ENCODE results near the gene COL9A2.

Gene COL9A2

GRCh38 chr1:40301541-40302299 lies 15.4 kb downstream of the COL9A2 start:
- DNase-seq: no peak

DNA sequence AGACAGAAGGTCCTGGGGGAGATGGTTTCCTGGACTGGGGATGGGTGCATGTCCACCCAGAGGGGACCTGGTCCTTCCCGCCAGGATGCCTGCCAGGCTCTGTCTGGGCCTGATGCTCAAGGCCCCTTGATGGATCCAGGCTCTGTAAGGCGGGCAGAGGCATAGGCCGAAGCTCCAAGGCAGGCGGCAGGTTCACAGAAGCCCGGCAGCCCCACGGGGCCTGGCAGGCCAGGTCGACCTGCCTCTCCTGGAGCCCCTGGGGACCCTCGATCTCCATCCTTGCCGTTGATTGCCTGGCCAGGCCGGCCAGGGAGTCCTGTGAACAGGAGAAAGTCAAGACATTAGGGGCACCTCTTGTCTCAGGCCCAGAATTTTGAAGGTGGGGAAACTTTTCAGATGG lies 16.0 kb downstream of the COL9A2 start:
- DNase-seq: no peak

- DNase-seq: no peak
Measured at GRCh38 chr1:40300651-40301050, 16.4 kb downstream of the COL9A2 start.

DNA sequence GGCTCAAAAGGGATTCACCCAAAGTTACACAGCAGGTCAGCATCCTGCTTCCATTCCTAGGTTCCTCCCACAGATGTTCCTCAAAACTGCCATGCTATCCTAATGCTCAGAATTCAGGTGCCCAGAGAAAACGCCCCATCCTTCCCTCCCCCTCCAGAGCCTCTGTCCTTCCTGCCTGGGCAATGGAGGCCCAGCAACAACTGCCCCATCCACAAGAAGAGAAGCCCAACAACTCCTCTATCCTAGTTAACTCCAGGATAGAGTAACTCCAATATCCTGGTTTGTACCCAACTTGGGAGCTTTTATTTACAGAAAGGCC lies 16.9 kb downstream of the COL9A2 start:
- no peak for DNase-seq

DNA sequence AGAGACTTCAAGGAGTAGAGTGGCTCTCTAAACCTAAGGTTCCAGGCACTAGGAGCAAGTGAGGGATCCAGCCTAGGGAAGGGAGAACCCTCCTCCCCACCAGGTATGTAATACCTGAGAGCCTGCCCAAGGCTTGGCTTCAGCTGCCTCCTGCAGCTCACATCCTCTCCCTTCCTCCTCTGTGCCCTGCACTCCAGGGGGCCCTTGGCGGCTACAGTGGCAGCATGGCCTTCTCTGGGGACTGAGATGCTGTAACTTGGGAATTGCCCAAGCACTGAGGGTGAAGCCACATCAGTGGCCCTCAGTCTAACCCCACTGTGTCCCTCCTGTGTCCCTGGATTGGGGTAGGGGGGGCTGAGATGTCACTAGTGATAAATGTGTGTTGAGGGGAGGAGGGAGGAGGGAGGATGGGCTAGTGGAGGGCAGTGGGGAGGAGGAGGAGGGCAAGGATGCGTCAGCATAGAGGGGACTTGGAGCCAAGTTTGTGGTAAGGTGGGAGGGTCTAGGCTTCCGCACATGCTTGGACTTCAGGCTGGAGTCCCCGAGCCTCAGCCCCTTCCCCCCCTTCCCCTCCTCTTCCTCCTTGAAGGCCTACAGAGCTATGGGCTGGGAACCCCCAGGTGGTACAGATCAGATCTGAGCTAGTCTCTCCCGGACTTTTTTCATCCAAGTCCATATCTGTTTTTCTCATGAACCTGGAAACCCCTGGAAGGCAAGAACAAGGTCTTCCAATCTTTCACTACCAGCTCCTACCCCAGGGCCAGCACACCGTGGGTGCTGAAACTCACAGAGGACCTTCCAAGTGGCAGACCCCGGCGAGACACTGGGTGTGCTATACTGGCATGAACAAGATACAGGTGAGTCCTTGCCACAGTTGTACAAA lies 17.5 kb downstream of the COL9A2 start:
- DNase-seq: no peak

- no peak for DNase-seq
Measured at GRCh38 chr1:40291293-40291692, 25.8 kb downstream of the COL9A2 start.

DNA sequence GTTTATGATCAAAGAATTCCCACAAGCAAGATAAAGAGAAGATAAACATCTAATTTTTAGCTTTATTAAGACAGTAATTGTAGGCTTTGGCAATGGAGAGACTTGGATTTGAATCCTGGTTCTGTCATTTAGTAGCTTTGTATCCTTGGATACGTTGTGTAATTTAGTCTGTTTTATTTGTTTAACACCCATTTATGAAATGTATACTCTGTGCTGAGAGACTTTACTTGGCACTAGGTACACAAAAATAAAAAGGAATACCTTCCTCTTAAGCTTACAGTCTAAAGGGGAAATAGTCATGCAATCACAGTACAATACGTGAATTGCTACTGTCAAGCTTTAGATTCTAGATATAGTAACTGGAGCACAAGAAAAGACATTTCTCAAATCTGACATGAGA lies 35.2 kb downstream of the COL9A2 start:
- no peak for DNase-seq

DNA sequence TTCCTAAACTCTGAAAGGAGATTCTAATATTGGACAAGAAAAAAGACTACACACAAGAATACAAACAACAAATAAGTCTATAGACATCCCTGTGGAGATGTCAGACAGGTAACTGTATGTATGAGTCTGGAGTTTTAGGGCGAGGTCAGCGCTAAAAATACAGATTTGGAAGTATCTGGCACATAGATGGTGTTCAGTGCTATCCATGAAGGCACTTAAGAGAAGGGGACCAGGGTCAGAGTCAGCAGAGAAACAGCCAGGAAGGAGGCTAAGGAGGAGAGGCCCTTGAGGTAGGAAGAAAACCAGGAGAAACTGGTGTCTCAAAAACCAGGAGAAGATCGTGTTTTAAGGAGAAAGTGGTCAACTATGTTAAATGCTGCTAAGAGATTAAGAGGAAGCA lies 41.0 kb downstream of the COL9A2 start:
- DNase-seq: no peak

GRCh38 chr1:40274331-40274730 lies 42.8 kb downstream of the COL9A2 start:
- DNase-seq: no peak

GRCh38 chr1:40273547-40274166 lies 43.4 kb downstream of the COL9A2 start:
- DNase-seq: no peak

DNA sequence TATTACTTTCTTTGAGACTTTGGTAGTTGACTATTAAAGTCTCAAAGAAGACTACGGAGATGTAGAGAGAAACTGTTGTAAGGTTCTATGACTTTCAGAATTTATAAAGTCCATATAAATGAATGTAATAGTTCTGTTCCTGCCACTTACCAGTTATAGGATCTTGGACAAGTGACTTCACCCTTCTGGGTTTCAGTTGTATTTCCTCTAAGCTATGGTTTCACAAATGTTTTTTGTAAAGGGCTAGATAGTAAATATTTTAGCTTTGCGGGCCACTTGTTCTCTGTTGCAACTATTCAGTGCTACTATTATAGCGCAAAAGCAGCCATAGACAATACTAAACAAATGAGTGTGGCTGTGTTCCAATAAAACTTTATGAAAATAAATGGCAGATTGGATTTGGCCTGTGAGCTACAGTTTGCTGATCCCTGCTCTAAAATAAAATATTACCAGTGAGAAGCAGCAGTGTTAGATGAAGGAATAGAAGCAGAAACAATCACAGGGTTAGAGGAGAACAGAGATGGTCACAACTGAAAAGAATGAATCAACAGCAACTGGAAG lies 44.4 kb downstream of the COL9A2 start:
- no peak for DNase-seq

DNA sequence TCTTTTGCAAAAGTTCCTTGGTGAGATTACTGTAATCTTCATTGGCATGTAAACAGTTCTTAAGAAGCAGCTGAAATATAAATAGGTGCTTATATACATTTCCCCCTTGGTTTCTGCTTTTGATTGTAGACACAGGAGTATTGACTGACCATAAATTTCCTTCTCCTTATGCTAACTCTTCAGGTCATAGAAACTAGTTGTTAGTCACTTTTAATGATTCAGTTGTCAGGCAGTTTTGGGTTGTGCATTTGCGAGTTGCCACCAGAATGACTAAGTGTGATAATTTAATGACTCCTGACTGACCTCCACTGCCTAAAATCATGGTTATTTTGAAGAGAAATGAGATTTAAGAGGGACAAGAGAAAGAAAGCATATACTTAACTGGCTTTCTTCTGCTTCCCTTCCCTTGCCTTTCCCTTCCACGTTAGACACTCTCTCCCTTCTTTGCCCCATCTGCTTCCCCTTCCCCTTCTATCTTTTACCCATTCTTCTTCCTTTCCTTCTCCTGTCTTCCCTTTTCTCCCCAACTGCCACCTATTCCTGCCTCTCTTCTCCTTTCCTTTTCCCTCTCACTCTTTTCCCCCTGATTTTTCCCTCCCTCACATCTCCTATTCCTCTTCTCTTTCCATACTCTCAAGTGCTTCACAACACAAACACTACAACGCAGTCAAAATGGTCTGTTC lies 46.8 kb downstream of the COL9A2 start:
- no peak for DNase-seq

DNA sequence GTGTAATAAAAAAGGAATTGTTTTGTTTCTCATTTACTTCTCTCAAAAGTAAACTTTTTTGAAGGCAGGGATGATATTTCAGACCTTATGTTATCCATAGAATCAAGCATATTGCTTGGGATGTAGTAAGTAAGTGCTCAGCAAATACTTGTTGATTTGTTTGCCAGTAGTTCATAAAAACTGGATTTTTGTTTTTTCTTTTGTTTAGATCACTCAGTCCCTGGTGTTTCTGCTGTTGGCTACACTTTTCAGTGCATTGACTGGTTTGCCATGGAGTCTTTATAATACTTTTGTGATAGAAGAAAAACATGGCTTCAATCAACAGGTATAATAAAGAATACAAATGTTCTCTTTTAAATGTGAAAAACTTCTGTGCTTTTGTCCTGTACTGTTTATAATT lies 48.9 kb downstream of the COL9A2 start:
- DNase-seq: no peak

GRCh38 chr1:40267767-40268187 lies 49.3 kb downstream of the COL9A2 start:
- DNase-seq: no peak

GRCh38 chr1:40266786-40267535 lies 50.1 kb downstream of the COL9A2 start:
- DNase-seq: no peak

DNA sequence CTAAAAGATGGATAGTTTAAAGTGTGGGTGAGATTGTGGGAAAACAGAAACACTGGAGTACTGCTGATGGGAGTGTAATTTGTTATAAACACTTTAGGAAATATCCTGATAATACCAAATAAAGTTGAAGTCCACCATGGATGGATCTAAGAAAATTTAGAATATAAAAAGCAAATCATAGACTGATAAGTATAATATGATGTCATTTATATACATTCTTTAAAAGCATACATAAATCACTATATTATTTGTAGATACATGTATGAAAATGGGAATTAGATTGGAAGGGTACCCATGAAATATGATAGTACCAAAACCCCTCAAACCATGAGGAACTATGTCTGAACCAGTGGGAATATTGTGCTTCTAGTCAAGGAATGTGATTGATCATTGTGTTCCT lies 51.2 kb downstream of the COL9A2 start:
- DNase-seq: no peak

GRCh38 chr1:40265298-40265697 lies 51.8 kb downstream of the COL9A2 start:
- DNase-seq: no peak

DNA sequence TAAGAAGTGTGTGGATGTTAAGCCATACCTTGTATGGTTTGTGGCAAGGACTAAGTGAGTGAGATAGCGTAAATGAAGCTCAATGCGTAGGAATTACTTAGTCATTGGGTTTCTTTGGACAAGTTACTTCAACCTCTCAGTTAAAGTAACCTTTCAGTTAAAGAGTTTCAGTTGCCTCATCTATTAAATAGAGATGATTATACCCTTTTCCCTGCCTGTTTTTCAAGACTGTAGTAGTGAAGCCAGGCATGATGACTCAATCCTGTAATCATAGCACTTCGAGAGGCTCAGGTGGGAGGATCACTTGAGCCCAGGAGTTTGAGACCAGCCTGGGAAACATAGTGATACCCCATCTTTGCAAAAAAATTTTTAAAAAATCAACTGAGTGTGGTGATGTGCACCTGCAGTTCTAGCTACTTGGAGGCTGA lies 52.7 kb downstream of the COL9A2 start:
- no peak for DNase-seq

DNA sequence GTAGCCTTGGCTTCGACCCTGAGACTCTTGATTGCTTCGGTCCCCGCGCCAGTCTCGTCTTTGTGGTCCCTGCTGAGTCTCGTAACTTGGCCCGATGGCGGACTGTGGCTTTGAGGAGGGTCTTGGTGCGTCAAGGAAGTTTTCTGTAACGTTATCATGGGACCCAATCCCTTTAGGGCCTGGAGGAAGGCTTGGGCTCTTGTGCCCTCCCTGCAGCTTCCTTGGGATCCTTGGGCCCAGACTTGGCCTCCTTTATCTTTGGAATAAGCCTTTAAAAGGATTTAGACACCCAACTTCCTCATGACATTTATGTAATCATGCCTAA lies 58.7 kb downstream of the COL9A2 start:
- DNase-seq: no peak

DNA sequence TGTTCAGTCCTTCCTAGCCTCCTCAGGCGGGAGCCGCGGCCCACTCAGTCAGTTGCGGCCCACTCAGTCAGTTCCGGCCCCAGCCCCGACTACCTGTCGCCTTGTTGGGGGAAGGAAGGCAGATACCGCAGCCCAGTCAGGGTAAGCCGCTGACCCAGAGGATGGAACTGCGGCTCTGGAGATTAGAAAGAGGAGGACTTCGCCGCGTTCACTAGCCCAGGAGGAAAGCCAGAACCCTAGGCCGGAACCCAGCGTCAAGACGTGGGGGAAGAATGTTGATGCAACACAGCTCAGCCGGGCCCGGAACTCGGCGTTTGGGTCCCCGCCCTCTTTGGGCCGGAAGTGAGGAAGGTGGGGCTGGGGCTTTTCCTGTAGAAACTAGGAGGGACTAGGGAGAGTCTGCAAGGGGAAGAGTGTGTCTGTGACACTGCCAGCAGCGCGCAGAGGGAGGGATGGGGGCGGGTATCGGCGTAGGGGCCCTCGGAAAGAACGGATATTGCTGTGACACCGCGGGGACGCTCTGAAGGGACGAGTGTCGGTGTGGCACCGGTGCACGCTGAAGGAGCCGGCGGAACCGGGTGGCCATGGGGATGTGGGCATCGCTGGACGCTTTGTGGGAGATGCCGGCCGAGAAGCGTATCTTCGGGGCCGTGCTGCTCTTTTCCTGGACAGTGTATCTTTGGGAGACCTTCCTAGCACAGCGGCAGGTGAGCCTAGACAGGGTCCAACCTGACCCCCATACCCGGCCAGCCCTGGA lies 59.2 kb downstream of the COL9A2 start, which contains the start of gene ZMPSTE24:
Gene ZMPSTE24, plus strand, starts transcription at position 549 of the 757 bp plus-strand sequence. Its CDS starts 36 bp downstream, at position 585.
- DNase-seq: peak; percentile 98

DNA sequence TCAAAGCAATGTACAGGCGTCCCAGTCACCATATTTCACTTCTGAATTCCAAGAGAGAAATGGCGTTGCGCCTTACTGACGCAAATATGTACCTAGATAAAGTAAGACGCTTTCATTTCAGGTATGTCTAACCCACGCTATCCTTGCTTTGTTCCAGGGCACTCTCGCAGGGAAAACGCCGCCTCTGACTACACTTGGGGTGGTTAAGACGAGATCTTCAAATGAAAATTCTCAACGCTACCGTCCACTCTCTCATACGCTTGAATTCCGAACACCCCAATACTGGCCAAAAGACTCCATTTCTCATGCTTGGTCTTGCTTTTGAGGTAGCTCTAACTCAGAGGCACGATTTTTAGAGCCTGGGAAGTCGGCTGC lies 59.8 kb downstream of the COL9A2 start:
- peak; percentile 40 for DNase-seq

Data from DMS79 (cell line).